Thoracic aorta (tissue), 2 donors: ENCODE measurements around the gene CCDC18. TPM values are rescaled to one million over a fixed set of nuclear protein-coding genes. Genes with fewer than 3 reads are reported as not detected.

ENCODE experiments used
- ATAC-seq: fragments of 150-250 bp; one replicate; pipeline ENCODE4 v1.8.0; 2017; ENCODE audit warnings: low read depth; ENCODE audit not compliant: insufficient number of reproducible peaks, low FRiP score
- DNase-seq: peaks from one replicate; pipeline ENCODE4 v3.0.0-alpha.2; 2020; ENCODE audit warnings: low spot score
- H3K27ac ChIP-seq, 2 donors: fragments of 200-600 bp; sonication (generic); 1 replicate in 1 of 2; 2 replicates in 1 of 2; pipeline ENCODE4 v1.5.1; 2016; ENCODE audit warnings: mild to moderate bottlenecking in 2 of 2, moderate library complexity in 2 of 2
- H3K27me3 ChIP-seq: fragments of 200-600 bp; sonication (generic); replicated peaks from 2 replicates; pipeline ENCODE4 v1.6.0; 2016; ENCODE audit warnings: mild to moderate bottlenecking; ENCODE audit not compliant: insufficient read depth
- H3K36me3 ChIP-seq: fragments of 200-600 bp; sonication (generic); one replicate; pipeline ENCODE4 v1.5.1; 2016
- H3K4me1 ChIP-seq, 2 donors: fragments of 200-600 bp; sonication (generic); 1 replicate in 1 of 2; 2 replicates in 1 of 2; pipeline versions ENCODE4 v1.5.1 to v1.6.0; 2016; ENCODE audit warnings: low read depth in 2 of 2, mild to moderate bottlenecking in 1 of 2; ENCODE audit not compliant: control insufficient read depth in 1 of 2
- H3K4me3 ChIP-seq: fragments of 200-600 bp; sonication (generic); 2 replicates; pipeline ENCODE4 v1.5.1; 2016; ENCODE audit warnings: mild to moderate bottlenecking
- H3K9me3 ChIP-seq: fragments of 200-600 bp; sonication (generic); 2 replicates; pipeline ENCODE4 v1.5.1; 2016
- CTCF ChIP-seq: fragments of 200-600 bp; sonication (generic); IDR thresholded peaks from one replicate; pipeline ENCODE4 v1.5.1; 2019; ENCODE audit warnings: antibody characterized with exemption
- total RNA-seq, 2 donors: library from RNA; depleted of rRNA; stranded (reverse); fragments of >200 nt; gene quantifications; one replicate each; pipeline versions ENCODE4 v1.1.0 to v1.2.3, GENCODE V29; 2016

CCDC18 gene
- total RNA-seq, 2 donors from 2014 or later, result 1.9 to 4.0 TPM

- Histone ChIP-seq H3K27me3 (no peaks in the 10 kb centered on the region), H3K36me3 (no peaks in the 10 kb centered on the region), H3K27ac (no peak overlapping the region), H3K9me3 (no peaks in the 10 kb centered on the region), H3K4me1 (peaks cover 3 to 10% of the 10 kb centered on the region in 2 donors), H3K4me3 (no peak overlapping the region)
- ATAC-seq, result no peak
- no peak for DNase-seq
- TF ChIP-seq CTCF, result no peak
Observed at GRCh38 chr1:93313026-93313425, 132.5 kb downstream of the CCDC18 start.

- ATAC-seq, result no peak
- Histone ChIP-seq H3K9me3 (no peaks in the 10 kb centered on the region), H3K36me3 (no peaks in the 10 kb centered on the region), H3K4me1 (peaks cover 3 to 10% of the 10 kb centered on the region in 2 donors), H3K4me3 (no peak overlapping the region), H3K27me3 (no peaks in the 10 kb centered on the region), H3K27ac (no peak overlapping the region)
- TF ChIP-seq CTCF, result no peak
- DNase-seq, result no peak
Observed at GRCh38 chr1:93317207-93317606, 136.7 kb downstream of the CCDC18 start.

GRCh38 chr1:93317943-93318342 lies 137.4 kb downstream of the CCDC18 start:
- no peaks in the 10 kb centered on the region for H3K36me3 ChIP-seq
- no peaks in the 10 kb centered on the region for H3K27me3 ChIP-seq
- DNase-seq (no peak), ATAC-seq (no peak)
- H3K9me3 ChIP-seq, result no peaks in the 10 kb centered on the region
- TF ChIP-seq CTCF, result no peak
- no peak overlapping the region for H3K4me3 ChIP-seq
- H3K4me1 ChIP-seq, result peaks cover 3 to 14% of the 10 kb centered on the region in 2 donors
- no peak overlapping the region for H3K27ac ChIP-seq

- no peaks in the 10 kb centered on the region for H3K27me3 ChIP-seq
- ATAC-seq, result no peak
- no peak for TF ChIP-seq CTCF
Observed at GRCh38 chr1:93321720-93322119, 141.2 kb downstream of the CCDC18 start.

GRCh38 chr1:93322349-93322748 lies 141.8 kb downstream of the CCDC18 start:
- DNase-seq, result no peak
- Histone ChIP-seq H3K9me3 (no peaks in the 10 kb centered on the region), H3K36me3 (no peaks in the 10 kb centered on the region), H3K27ac (no peak overlapping the region), H3K27me3 (no peaks in the 10 kb centered on the region), H3K4me3 (no peak overlapping the region), H3K4me1 (peaks cover 0 to 4% of the 10 kb centered on the region in 2 donors)
- no peak for TF ChIP-seq CTCF
- ATAC-seq, result no peak

More at GRCh38 chr1:93321720-93322119, 141.2 kb downstream of the CCDC18 start:
- Histone ChIP-seq H3K4me3 (no peak overlapping the region), H3K27ac (no peak overlapping the region), H3K36me3 (no peaks in the 10 kb centered on the region), H3K4me1 (peaks cover 0 to 4% of the 10 kb centered on the region in 2 donors), H3K9me3 (no peaks in the 10 kb centered on the region)
- DNase-seq, result no peak
